Activated CD8-positive, alpha-beta memory T cell treated with anti-CD3 and anti-CD28 coated beads, Interleukin-2, amount 50 U/mL, for 24 hours (primary cell): ENCODE data around the gene DPH3.

ENCODE experiments used
- DNase-seq: peaks from one replicate; pipeline ENCODE4 v3.0.0-alpha.2; 2020; ENCODE audit errors: extremely low read depth

DPH3 gene

GRCh38 chr3:16290827-16291196 is 26.1 kb upstream of the DPH3 start:
- no peak for DNase-seq

- DNase-seq, result no peak
Measured at GRCh38 chr3:16290007-16290826, 25.5 kb upstream of the DPH3 start.

- DNase-seq, result no peak
Measured at GRCh38 chr3:16289144-16289889, 24.6 kb upstream of the DPH3 start.

- no peak for DNase-seq
Measured at GRCh38 chr3:16288664-16289063, 23.9 kb upstream of the DPH3 start.

- no peak for DNase-seq
Measured at GRCh38 chr3:16286751-16287543, 22.2 kb upstream of the DPH3 start.

- no peak for DNase-seq
Measured at GRCh38 chr3:16286161-16286560, 21.4 kb upstream of the DPH3 start.

- DNase-seq, result no peak
Measured at GRCh38 chr3:16284633-16285032, 19.9 kb upstream of the DPH3 start.

GRCh38 chr3:16280671-16281070 is 15.9 kb upstream of the DPH3 start:
- DNase-seq, result no peak

- no peak for DNase-seq
Measured at GRCh38 chr3:16279010-16279801, 14.5 kb upstream of the DPH3 start.

- DNase-seq, result no peak
Measured at GRCh38 chr3:16277471-16277870, 12.7 kb upstream of the DPH3 start.

GRCh38 chr3:16273867-16274266 is 9.1 kb upstream of the DPH3 start:
- no peak for DNase-seq

GRCh38 chr3:16272588-16272987 is 7.8 kb upstream of the DPH3 start:
- no peak for DNase-seq

- DNase-seq, result no peak
Measured at GRCh38 chr3:16270855-16271254, 6.1 kb upstream of the DPH3 start.

- DNase-seq, result no peak
Measured at GRCh38 chr3:16266714-16267113, 2.0 kb upstream of the DPH3 start.

- DNase-seq, result no peak
Measured at GRCh38 chr3:16265455-16265786, 678 bp upstream of the DPH3 start.

GRCh38 chr3:16264174-16264707 is 502 bp downstream of the DPH3 start:
- no peak for DNase-seq

- DNase-seq, result no peak
Measured at GRCh38 chr3:16262174-16262573, 2.6 kb downstream of the DPH3 start.

- no peak for DNase-seq
Measured at GRCh38 chr3:16260046-16260445, 4.7 kb downstream of the DPH3 start.

- no peak for DNase-seq
Measured at GRCh38 chr3:16258866-16259265, 5.9 kb downstream of the DPH3 start.

GRCh38 chr3:16258177-16258576 is 6.6 kb downstream of the DPH3 start:
- DNase-seq, result no peak

- no peak for DNase-seq
Measured at GRCh38 chr3:16257309-16257708, 7.4 kb downstream of the DPH3 start.

- DNase-seq, result no peak
Measured at GRCh38 chr3:16255726-16256125, 9.0 kb downstream of the DPH3 start.
